Measurements from ENCODE around the gene ACTL8.

The ACTL8 gene

DNA sequence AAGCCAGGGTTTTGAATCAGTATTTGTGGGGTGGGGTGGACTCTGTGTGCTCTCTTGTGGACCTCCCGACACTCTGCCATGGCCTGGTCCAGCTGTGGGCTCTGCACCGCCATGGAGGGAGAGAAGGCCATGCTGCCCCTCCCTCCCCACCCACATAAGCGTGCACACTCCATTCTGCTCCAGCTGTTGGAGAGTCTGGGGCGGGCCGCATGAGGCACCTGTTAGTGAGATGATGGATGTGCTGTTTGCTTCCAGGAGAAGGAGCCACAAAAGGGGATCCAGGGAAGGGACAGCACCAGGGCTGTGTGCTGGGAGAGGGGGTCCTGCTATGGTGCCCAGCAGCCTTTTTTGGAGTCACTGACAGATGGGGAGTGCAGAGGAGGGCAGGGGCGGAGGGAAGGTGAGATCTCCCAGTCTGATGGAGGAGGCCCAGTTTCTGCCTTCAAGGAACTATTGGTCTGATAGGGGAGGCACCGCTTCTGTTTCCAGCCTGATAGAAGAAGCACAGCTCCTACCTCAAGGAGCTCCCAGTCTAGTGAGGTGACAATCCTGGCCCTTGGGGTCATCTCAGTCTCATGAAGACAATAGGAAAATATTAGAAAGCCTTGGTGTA, 101.5 kb downstream of the ACTL8 start:
- TF ChIP-seq, protein P1, sequence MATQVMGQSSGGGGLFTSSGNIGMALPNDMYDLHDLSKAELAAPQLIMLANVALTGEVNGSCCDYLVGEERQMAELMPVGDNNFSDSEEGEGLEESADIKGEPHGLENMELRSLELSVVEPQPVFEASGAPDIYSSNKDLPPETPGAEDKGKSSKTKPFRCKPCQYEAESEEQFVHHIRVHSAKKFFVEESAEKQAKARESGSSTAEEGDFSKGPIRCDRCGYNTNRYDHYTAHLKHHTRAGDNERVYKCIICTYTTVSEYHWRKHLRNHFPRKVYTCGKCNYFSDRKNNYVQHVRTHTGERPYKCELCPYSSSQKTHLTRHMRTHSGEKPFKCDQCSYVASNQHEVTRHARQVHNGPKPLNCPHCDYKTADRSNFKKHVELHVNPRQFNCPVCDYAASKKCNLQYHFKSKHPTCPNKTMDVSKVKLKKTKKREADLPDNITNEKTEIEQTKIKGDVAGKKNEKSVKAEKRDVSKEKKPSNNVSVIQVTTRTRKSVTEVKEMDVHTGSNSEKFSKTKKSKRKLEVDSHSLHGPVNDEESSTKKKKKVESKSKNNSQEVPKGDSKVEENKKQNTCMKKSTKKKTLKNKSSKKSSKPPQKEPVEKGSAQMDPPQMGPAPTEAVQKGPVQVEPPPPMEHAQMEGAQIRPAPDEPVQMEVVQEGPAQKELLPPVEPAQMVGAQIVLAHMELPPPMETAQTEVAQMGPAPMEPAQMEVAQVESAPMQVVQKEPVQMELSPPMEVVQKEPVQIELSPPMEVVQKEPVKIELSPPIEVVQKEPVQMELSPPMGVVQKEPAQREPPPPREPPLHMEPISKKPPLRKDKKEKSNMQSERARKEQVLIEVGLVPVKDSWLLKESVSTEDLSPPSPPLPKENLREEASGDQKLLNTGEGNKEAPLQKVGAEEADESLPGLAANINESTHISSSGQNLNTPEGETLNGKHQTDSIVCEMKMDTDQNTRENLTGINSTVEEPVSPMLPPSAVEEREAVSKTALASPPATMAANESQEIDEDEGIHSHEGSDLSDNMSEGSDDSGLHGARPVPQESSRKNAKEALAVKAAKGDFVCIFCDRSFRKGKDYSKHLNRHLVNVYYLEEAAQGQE (IDR thresholded peaks at IDR 0.05; ENCODE audit: insufficient read depth in 1 of 2, low read depth in 2 of 2, low read length in 2 of 2), result no peak
- TF ChIP-seq POLR2AphosphoS5 (IDR thresholded peaks at IDR 0.05; ENCODE audit: low read depth, low read length) (no peak), TAF1 (IDR thresholded peaks at IDR 0.05; ENCODE audit: borderline replicate concordance, insufficient read depth, low read length) (no peak), SIN3A (IDR thresholded peaks at IDR 0.05; ENCODE audit: borderline replicate concordance, insufficient read depth, low read length) (no peak), FOXP2 (optimal IDR thresholded peaks at IDR 0.05; ENCODE audit: borderline replicate concordance, extremely low read depth, extremely low read length, insufficient read depth) (no peak)

DNA sequence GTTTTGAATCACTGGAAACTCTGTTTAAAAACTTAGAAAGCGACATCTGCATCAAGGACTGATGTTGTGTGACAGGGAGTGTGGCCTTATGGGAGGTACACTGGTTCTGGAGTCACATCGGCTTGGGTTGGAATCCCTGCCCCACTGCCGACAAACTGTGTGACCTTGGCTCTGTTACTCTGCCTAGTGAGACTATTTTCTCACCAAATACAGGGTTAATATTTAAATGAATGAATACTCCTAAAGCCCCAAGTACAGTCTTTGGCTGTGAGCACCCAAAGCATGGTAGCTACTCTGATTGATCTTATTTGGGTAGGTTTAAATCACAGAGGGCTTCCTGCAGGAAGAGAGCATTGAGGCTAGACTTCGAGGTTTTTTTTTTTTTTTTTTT, 102.0 kb downstream of the ACTL8 start:
- TF ChIP-seq TAF1 (IDR thresholded peaks at IDR 0.05; ENCODE audit: borderline replicate concordance, insufficient read depth, low read length) (no peak), FOXP2 (optimal IDR thresholded peaks at IDR 0.05; ENCODE audit: borderline replicate concordance, extremely low read depth, extremely low read length, insufficient read depth) (no peak), SIN3A (IDR thresholded peaks at IDR 0.05; ENCODE audit: borderline replicate concordance, insufficient read depth, low read length) (no peak), POLR2AphosphoS5 (IDR thresholded peaks at IDR 0.05; ENCODE audit: low read depth, low read length) (no peak)
- TF ChIP-seq, protein P1 (IDR thresholded peaks at IDR 0.05; ENCODE audit: insufficient read depth in 1 of 2, low read depth in 2 of 2, low read length in 2 of 2), result no peak

DNA sequence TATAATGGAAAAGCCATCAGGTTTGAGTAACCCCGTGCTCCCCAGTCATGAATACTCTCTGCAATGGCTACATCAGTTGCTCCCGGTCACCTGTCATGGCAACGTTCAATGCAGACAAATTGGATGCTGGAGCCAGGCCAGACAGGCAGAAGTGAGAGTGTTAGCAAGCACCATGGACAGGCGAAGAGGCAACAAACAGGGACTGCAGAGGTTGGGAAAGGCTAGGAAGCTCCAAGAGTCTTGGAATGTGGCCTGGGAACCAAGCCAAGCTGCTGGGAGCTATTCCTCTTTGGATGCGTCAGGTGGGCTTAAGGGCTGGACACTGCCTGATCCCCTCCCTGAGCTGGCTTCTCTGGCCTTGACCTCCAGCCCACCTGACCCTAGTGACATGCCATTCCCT, 102.9 kb downstream of the ACTL8 start:
- no peak for TF ChIP-seq POLR2AphosphoS5 (IDR thresholded peaks at IDR 0.05; ENCODE audit: low read depth, low read length)
- no peak for TF ChIP-seq SIN3A (IDR thresholded peaks at IDR 0.05; ENCODE audit: borderline replicate concordance, insufficient read depth, low read length)
- TF ChIP-seq, protein P1 (IDR thresholded peaks at IDR 0.05; ENCODE audit: insufficient read depth in 1 of 2, low read depth in 2 of 2, low read length in 2 of 2), result peak in 1 of 2 experiments; percentile 63; a peak in 1 of 4 replicates

DNA sequence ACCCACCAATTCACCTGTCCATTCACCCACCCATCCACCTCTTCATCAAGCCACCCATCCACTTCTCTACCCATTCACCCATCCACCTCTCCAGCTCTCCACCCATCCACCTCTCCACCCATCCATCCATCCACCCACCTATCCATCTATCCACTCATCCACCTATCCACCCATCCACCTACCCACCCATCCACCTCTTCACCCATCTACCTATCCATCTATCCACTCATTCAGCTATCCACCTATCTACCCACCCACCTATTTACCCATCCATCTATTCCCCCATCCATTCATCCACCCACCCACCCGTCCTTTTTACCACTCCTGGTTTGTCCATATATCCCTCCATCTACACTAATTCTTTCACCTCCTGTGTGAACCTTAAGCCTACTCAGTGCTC, 105.7 kb downstream of the ACTL8 start:
- TF ChIP-seq SIN3A (IDR thresholded peaks at IDR 0.05; ENCODE audit: borderline replicate concordance, insufficient read depth, low read length) (no peak), TAF1 (IDR thresholded peaks at IDR 0.05; ENCODE audit: borderline replicate concordance, insufficient read depth, low read length) (no peak), FOXP2 (optimal IDR thresholded peaks at IDR 0.05; ENCODE audit: borderline replicate concordance, extremely low read depth, extremely low read length, insufficient read depth) (no peak), POLR2AphosphoS5 (IDR thresholded peaks at IDR 0.05; ENCODE audit: low read depth, low read length) (no peak)
- TF ChIP-seq, protein P1 (IDR thresholded peaks at IDR 0.05; ENCODE audit: insufficient read depth in 1 of 2, low read depth in 2 of 2, low read length in 2 of 2), result no peak

DNA sequence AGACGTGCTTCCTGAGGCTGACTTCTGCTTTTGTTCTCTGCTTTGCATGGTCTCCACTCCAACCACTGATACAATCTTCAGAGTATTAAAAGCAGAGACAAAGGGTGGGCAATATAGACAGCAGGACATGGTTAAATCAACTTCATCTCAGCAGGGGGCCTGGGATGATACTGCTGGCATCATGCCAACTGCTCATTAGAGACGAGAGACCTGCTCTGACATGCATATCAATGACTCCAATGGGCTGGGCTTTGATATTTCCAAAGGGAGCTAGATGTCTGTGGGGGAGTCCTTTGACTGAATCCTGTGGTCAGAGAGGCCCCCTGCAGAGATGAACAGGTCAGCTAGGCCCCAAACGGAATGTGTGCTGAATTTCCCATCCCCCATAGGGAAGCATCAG, 106.6 kb downstream of the ACTL8 start:
- TF ChIP-seq SIN3A (IDR thresholded peaks at IDR 0.05; ENCODE audit: borderline replicate concordance, insufficient read depth, low read length) (no peak), FOXP2 (optimal IDR thresholded peaks at IDR 0.05; ENCODE audit: borderline replicate concordance, extremely low read depth, extremely low read length, insufficient read depth) (no peak), TAF1 (IDR thresholded peaks at IDR 0.05; ENCODE audit: borderline replicate concordance, insufficient read depth, low read length) (no peak), POLR2AphosphoS5 (IDR thresholded peaks at IDR 0.05; ENCODE audit: low read depth, low read length) (no peak)
- TF ChIP-seq, protein P1 (IDR thresholded peaks at IDR 0.05; ENCODE audit: insufficient read depth in 1 of 2, low read depth in 2 of 2, low read length in 2 of 2), result no peak

Data from PFSK-1 (cell line).